HUDEP-2 (cell line): ENCODE measurements around the gene RAC2.
"Not testable (repeated sequence)": the region's sequence is repeated elsewhere in the genome, so short reads cannot be mapped to it uniquely, and the experiment has no call there.

Experiments used
- DNase-seq, 76 experiments: peaks; one replicate each; lab custom pipeline; 2025; ENCODE audit not compliant: unreplicated experiment in 76 of 76; lab: John Stamatoyannopoulos, UW

The RAC2 gene

GRCh38 chr22:37258005-37258752 lies 14.1 kb upstream of the RAC2 start:
- no peak for DNase-seq

- no peak for DNase-seq
These were observed 12.1 kb upstream of the RAC2 start for GRCh38 chr22:37256075-37256726.

GRCh38 chr22:37255558-37256006 lies 11.5 kb upstream of the RAC2 start:
- no peak for DNase-seq

- peak in 25 of 76 experiments; percentile 19 to 63 (median 42) for DNase-seq
These were observed 10.8 kb upstream of the RAC2 start for GRCh38 chr22:37254867-37255233.

GRCh38 chr22:37254209-37254866 lies 10.3 kb upstream of the RAC2 start:
- DNase-seq, result peak in 25 of 76 experiments; percentile 20 to 65 (median 32)

- DNase-seq, result no peak
These were observed 9.1 kb upstream of the RAC2 start for GRCh38 chr22:37253126-37253660.

- DNase-seq, result not testable (repeated sequence)
These were observed 7.8 kb upstream of the RAC2 start for GRCh38 chr22:37251836-37252235.

GRCh38 chr22:37249986-37250385 lies 5.9 kb upstream of the RAC2 start:
- no peak for DNase-seq

GRCh38 chr22:37248251-37248650 lies 4.2 kb upstream of the RAC2 start:
- no peak for DNase-seq

GRCh38 chr22:37245740-37246139 lies 1.7 kb upstream of the RAC2 start:
- DNase-seq, result no peak

GRCh38 chr22:37244922-37245722 lies 1.1 kb upstream of the RAC2 start:
- no peak for DNase-seq

- peak in 4 of 76 experiments; percentile 28 to 37 (median 30) for DNase-seq
These were observed 511 bp downstream of the RAC2 start for GRCh38 chr22:37243402-37244113.

- DNase-seq, result peak in 75 of 76 experiments; percentile 42 to 98 (median 96)
These were observed 1.6 kb downstream of the RAC2 start for GRCh38 chr22:37242395-37242918.

- DNase-seq, result peak in 2 of 76 experiments; percentile 24 to 26
These were observed 2.5 kb downstream of the RAC2 start for GRCh38 chr22:37241351-37242142.

GRCh38 chr22:37240941-37241320 lies 3.1 kb downstream of the RAC2 start:
- DNase-seq, result no peak

GRCh38 chr22:37240240-37240940 lies 3.7 kb downstream of the RAC2 start:
- no peak for DNase-seq

- no peak for DNase-seq
These were observed 4.5 kb downstream of the RAC2 start for GRCh38 chr22:37239336-37240239.
